GM21529 (cell line): ENCODE data around the gene SOX18.

Experiments used
- ATAC-seq: cut with Tn5 transposase; IDR thresholded peaks from one replicate; pipeline ENCODE4 v1.9.1; 2021; ENCODE audit not compliant: unreplicated experiment

The SOX18 gene

DNA sequence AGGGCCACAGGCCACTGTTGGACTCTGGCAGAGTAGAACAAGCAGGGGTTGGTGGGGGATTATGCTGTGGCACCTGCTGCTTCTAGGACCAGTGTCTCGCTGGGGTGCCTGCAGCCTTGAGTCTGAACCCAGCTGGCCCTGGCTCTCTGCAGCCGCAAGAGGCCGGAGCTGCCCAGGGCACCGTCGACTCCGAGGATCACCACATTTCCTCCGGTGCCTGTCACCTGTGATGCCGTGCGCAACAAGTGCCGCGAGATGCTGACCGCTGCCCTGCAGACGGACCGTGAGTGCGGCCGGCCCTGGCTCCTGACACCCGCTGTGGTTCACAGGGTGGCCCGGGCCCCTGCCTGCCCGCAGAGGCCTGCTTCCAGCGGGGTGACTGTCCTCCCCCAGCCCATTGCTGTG is 19.8 kb upstream of the SOX18 start:
- no peak for ATAC-seq

DNA sequence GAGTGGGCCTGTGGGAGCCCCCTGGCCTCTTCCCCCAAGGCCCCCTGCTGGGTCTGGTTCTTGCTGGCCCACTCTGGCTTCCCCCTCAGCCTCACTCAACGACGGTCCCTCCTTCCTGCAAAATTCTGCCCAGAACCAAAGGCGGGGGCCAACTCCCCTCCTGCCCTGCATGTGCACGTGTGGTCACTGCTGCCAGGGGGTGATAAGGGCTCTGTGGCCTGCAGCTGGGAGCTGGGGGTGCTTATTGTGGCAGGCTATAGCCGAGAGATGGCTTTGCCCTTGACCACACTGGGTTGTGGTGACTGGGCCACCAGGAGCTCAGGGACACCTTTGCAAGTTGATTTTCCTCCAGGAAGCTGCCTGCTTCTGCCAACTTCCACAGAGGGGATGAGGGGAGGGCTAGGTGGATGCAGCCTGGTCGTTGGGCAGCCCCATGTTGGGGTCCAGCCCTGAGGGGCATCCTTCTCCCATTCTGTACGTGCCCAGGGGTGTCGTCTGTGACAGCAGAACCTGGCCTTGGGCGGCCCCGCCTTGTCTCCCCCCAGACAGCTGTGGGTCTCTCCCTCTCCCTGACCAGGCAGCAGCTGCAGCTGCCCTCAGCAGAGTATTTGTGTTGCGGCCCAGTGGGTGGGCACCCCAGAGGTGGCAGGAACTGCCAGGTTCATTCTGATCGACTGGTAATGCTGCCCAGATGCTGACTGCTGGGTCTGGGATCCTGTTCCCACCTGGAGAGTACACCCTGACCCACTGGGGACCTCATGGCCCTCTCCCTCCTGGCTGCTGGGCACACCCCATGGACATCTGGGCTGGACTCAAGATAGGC is 19.2 kb upstream of the SOX18 start:
- no peak for ATAC-seq

DNA sequence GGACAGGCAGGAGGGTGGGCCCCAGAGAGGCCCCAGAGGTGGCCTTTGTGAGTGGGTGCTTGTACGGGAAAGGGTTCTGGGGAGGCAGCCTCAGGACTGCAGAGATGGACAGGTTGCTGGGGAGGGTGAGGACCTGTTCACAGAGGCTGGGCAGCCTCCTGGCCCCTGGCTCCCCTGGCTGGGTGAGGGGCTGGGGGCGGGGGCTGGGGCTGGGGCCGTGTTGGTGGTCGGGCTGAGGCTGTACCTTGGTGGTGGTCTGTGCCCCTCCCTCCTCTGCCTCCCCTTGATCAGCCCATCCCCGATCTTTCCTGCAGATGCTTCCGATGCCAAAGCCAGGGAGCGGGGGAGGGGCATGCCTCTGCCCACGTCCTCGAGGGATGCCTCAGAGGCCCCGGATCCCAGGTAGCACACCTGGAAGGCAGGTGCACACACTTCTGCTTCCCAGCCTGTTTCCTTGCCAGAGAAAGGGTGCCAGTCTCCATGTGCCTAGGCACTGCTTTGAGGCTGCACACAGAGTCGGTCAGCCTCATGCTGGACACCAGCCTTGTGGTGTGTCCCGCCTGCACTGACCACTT is 18.4 kb upstream of the SOX18 start:
- ATAC-seq = no peak

DNA sequence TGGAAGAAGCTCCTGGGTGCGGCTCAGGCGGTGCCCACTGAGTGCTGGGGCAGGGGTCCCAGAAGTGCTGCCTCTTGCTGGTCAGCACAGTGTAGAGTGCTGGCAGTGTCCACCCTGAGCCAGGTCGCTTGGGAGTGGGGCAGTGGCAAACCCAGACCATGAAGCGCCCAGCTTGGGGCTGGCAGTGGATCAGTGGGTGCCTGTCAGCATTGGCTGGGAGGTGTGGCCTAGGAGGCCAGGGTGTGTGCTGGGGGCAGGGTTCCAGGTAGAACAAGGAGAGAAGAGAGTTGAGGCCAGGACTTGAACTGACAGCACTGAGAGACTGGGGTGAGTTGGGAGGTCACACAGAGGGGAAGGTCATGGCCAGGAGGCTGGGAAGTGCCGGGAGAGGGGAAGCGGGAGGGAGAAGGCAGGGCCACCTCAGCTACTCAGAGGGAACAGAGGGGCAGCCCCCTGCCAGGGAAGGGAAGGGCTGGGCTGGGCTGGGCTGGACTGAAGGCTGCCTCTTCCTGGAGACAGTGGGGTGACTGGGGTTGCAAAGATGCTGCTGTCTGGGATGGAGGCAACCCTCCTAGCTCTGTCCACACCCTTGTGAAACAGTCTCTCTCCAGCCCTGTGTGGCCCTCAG is 17.7 kb upstream of the SOX18 start:
- no peak for ATAC-seq

DNA sequence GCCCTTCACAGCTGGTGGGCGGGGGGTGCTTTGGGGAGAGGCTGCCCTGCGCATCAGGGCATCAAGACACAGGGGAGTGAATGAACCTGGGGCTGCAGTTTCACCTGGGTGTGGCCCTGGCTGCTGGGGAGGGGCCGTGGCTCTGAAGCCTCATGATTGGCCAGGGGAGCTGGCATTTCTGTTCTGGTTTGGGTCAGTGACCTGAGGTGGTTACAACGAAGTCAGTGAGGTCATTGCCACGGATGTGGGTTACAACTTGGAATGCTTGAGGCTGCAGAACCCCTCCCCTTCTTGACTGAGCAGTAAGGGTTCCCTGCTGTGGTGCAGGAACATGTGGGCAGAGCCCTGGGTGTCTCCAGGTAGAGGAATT is 16.5 kb upstream of the SOX18 start:
- ATAC-seq = peak; percentile 47

DNA sequence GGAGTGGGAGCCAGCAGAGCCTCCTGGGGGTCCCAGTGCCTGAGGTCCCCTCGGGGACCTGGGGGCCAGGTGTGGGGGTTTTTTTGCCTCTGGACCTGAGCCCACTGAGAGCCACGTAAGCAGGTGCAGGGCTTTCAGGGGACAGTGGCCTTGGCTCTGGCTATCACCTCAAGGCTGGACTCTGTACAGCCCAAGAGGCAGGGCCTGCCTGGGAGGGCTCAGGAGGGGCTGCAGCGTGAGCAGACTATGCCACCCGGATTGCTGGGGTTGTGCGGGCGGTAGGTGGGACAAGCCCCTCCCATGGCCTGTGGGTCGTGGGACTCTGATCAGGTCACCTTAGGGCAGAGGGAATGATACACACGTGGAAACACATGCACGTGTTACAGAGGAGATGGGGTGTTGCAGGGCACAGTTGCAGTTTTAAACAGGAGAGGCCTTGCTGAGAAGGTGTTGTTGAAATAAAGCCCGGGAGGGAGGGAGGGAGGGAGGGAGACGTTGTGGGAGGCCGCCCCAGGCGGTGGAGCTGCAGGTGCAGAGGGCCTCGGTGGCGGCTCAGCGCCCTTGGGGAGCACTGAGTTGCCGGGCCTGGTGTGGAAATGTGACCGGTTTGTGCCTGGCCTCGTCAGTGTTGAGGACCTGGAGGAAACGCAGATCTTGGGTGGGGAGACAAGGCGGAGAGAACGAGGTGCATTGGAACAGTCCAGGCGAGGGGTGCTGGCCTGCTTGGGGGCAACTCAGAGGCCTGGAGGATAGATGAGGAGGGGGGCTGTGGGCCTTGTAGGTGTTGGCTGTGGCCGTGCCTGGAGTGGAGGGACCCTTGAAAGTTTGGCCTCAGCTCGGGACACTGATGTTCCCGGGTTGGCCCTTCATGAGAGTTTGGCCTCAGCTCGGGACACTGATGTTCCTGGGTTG is 15.9 kb upstream of the SOX18 start:
- ATAC-seq = no peak

DNA sequence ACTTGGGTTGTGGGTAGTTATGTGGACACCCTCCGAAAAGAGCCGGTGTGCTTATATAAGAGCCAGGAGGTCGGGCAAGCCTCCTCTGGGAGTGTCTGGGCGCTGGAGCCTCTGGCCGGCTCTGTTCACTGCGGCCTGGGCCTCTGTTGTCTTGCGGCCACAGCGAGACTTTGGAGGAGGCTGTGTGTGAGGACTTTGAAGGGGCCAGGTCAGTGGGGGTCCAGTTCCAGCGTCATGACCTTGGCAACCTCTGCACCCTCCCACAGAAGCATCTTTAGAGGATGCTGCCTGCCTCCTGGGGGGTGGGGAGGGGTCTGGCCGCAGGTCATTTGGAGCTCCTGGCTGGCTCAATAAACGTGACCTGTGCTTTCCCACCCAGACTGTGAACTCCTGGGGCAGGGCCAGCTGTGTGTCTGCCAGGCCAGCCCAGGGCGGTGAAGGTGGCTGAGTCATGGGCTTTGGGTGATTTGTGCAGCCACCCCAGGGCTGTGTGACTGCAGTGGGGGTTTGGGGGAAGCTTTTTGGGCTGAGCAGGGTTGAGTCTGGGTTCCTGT is 14.8 kb upstream of the SOX18 start:
- ATAC-seq = no peak

DNA sequence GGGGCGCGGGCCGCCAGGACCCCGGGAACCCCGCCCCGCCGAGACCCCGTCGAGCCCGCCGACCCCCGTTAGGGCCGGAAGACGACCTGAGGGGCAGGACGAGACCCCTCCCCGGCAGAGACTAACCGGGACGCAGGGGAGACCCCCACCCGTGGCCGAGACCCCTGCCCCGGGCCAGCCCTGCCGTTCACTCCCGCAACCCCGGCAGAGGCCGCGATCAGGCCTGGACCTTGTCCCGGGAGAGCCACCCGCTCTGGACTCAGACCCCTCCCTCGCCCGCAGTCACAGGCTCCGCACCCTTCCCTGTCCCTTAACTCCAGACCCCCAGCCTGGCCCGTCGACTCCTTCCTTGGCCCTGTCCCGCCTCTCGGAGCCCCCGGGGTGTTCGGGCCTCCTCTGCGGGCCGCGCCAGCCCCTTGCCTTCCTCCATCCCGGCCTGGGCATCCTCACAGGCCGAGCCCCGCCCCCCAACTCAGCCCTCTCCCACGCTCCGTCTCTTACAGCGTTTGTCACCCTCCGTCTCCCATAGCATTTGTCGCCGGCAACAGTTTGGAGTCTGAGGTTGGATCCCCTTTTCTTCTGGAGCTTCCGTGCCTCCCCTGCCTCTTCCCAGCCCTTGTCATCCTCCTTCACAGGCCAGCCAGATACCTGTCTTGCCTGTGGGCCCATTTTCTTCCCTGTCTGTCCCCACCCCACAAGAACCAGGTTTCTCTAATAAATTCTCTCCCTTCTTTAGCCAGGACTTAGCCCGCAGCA is 14.1 kb upstream of the SOX18 start:
- ATAC-seq = no peak

DNA sequence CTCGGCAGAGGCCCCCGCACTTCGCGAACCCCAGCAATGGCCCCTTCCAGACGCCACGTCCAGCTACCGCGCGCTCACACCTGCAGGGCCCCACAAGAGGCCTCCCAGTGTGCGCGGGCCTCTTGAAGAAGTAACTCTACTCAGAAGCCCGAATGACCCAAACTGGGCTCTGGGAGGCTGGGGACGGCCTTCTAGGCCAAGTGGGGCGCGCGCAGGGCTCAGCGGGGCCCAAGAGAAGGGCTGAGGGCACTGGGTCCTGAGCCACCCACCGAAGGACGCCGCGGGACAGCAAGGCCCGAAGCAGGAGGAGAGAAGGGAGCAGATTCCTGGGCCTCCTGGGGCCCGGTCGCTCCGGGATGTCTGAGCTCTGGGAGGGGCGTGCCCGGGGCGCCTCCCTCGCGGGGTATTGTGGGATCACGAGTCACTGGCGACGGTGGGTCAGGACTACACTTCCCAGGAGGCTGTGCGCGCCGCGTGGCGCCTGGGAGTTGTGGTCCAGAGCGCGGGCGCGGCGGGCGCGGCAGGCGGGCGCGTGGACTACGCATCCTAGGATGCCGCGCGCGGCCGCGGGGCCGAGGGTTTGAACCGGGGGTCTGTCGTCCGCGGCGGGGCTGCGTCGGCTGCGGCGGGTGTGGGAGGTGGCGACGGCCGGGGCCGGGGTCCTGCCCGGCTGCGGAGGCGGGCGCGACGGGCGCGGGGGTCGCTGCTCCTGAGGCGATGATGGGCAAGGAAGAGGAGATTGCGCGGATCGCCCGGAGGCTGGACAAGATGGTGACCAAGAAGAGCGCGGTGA is 13.4 kb upstream of the SOX18 start, which contains the start of gene TCEA2:
TSS of gene TCEA2 (plus strand) at position 603 of the 793 bp plus-strand sequence. CDS start at position 718, 115 bp downstream.
- ATAC-seq = peak; percentile 79

DNA sequence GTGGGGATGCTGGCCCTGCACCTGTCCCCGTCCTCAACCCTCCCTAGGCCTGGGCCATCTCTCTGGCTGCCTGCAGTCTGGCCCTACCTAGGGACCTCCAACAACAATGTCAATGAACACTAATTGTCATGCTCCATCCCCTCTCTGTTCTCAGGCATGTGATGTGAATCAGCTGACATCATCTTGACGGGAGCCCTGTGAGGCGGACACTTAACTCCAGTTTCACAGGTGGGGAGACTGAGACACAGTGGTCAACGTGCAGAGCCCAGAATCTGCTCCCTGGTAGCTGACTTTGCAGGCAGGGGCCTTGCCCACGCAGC is 12.8 kb upstream of the SOX18 start:
- ATAC-seq = no peak

DNA sequence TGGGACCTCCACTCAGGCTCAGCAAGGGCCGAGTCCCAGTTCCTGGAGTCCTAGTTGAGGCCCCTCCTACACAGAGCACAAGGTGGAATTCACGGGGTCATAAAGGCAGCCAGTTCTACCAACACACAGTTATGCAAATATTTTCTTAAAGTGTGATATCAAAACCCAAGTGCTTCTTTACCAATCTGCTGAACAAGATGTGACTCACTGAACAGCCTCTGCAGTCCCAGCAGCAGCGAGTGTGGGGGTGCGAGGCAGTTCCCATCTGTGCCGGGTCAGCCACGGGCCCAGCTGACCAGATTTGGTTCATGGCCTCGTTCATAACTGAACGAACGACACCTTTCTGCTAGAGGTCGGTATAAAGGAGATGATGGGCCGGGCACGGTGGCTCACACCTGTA is 9.1 kb upstream of the SOX18 start:
- ATAC-seq = no peak

DNA sequence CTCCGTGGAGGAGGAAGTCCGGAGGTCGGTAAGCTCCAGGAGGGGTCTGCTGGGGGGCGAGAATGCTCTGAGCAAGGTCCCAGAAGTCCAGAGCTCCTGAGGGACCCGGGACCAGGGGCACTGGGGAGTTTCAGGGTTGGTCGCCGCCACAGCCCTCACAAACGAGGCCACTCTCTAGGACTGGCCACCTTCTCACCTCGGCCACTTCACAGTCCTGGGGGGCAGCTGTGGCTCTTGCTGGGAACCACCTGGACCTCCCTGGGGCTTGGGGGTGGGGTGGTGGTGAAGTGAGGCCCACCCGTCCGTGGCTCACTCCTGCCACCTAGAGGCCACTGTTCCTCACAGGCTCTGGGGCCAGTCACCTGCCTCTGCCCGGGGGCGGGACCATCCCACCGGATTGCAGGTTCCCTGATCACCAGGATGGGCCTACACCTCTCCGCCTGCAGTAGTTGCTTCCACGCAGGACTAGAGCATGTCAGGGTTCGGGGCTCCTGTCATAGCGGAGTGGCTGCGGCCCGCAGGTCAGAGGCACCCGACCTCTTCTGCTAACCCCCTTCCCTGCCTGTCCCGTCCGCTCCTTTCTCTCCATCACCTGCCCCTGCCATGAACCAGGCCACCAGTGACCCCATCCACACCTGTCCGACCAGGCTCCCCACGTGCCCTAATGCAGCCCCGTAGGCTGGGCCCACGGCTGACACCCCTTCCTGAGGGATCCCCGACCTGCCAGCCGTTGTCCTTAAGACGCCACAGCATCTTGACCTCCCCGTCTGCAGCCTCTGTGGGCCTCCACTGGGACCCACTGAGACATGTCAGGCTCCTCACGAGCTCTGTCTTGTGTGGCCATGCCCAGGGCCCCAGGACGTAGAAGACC is 8.4 kb upstream of the SOX18 start:
- ATAC-seq = peak; percentile 46

DNA sequence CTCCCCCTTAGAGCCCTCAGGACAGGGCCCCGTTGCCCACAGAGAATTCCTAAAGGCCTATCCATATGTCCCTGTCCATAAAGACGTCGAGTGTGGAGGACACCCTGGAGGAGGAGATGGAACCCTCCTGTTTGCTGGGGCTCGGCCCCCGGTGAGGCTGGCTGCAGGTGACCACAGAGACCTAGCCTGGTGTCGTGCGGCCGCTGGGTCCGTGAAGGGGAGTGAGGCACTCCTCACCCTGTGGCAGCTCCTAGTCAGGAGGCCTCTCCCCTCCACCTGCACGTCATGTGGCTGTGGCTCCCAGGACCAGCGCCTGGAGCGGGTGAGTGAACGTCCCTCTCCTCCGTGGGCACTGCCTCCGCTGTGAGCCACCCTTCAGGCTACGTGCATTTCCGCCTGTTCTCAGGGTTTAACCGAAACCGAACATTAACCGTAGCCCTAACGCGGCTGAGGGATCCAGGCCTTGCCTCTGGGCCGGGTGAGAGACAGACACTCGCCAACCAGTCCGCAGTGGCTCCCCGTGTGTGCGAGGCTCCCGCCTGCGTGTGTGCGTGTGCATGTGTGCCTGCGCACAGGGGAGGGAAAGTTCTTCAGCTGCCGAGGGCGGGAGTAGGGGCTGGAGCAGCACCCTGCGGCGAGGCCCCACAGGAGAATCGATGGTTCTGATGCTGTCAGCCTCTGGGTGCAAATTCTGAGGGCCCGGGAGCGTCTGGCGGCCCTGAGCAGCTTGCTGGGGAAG is 7.6 kb upstream of the SOX18 start:
- no peak for ATAC-seq

DNA sequence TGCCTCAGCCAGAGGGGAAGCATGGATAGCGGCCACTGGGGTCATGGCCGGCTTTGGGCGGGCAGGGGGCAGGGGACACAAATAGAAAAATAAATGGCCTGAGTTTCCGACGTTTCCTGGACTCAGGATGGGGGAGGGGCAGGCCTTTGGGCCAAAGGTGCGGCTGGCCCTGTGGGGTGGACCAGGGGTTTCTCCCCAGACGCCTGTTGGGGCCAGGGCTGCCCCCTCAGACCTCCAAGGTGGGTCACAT is 7.1 kb upstream of the SOX18 start:
- ATAC-seq = no peak

DNA sequence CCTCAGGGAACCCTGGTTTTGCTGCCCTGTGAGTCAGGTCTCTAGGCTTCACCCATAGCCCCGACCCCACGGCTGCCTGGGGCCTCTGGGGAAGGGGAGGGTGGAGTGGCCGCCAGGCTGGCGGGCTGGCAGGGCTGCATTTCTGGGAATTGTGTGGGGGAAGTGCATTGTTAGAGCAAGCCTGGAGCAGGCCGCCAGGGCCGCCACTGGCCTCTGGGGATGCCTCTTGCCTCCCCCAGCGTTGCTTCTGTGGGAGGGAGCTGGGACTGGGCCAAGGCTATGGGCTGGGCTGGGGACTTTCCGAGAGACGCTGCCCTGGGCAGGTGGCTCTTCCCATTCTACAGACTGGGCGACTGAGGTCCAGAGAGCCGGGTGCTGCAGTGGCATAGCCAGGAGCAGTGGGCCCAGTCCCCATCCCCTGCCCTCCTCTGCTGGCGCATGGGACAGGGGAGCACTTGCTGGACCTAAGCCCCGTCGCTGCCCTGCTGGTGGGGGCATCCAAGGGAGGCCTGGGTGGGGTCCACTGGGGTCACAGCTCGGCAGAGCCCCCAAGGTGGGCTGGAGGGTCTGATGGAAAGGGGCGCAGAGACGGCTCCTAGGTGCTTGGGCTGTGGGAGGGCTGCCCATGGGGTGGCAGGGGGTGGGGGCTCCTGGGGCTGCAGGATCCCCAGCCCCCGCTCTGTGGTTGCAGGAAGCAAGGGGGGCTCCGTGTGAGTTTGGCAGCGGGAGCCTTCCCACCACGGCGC is 6.6 kb upstream of the SOX18 start:
- no peak for ATAC-seq

DNA sequence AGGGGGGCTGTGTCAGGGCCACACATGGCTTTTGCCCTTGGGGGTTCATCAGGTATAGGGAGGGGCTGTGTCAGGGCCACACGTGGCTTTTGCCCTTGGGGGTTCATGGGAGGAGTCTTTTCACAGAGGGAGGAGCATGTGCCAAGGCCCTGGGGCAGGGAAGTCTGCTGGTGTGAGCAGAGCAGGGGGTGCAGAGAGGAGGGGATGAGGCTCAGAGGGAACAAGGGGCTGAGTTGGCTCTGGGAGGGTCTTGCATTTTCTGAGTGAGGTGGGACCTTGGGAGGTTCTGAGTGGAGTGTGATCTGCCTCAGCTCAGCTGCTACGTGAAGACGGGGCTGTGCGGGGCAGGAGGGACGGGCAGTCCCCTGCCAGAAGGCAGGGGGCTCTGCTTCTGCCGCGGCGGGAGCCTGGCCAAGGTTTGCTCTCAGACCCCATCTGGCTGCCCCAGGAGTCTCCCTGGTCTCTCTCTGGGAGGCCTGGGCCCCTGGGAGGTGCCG is 6.0 kb upstream of the SOX18 start:
- ATAC-seq = no peak
